HTR-8/SVneo (cell line): ENCODE measurements around the gene OR7G3.

Source experiments
- DNase-seq: peaks from one replicate; pipeline ENCODE4 v3.0.0; 2011; ENCODE audit warnings: low spot score, mixed read lengths; ENCODE audit not compliant: insufficient read length
- FAIRE-seq: peaks from 2 replicates; lab custom pipeline; 2011; peaks lifted over from hg19 to GRCh38; lab: Jason Lieb, UNC

OR7G3 gene

GRCh38 chr19:9126900-9127405 is at the start of gene OR7G3:
OR7G3 (minus strand) TSS chr19:9126950; CDS start chr19:9126950, 0 bp downstream.
- DNase-seq: no peak
- FAIRE-seq: no peak

GRCh38 chr19:9175326-9175725 is 48.6 kb upstream of the OR7G3 start:
- FAIRE-seq (no peak), DNase-seq (no peak)

GRCh38 chr19:9171393-9171991 is 44.7 kb upstream of the OR7G3 start:
- FAIRE-seq: no peak
- DNase-seq: no peak

GRCh38 chr19:9166846-9167245 is 40.1 kb upstream of the OR7G3 start:
- DNase-seq (no peak), FAIRE-seq (no peak)

GRCh38 chr19:9165261-9165660 is 38.5 kb upstream of the OR7G3 start:
- FAIRE-seq: no peak

GRCh38 chr19:9161427-9161826 is 34.7 kb upstream of the OR7G3 start:
- no peak for DNase-seq
- no peak for FAIRE-seq

More at GRCh38 chr19:9165261-9165660, 38.5 kb upstream of the OR7G3 start:
- no peak for DNase-seq

- DNase-seq: no peak
- peak; percentile 28 for FAIRE-seq
Measured at GRCh38 chr19:9159891-9160290, 33.1 kb upstream of the OR7G3 start.

- DNase-seq (no peak), FAIRE-seq (no peak)
Measured at GRCh38 chr19:9156304-9156703, 29.6 kb upstream of the OR7G3 start.

- FAIRE-seq (no peak), DNase-seq (no peak)
Measured at GRCh38 chr19:9155591-9155990, 28.8 kb upstream of the OR7G3 start.

GRCh38 chr19:9151367-9151766 is 24.6 kb upstream of the OR7G3 start:
- DNase-seq (no peak), FAIRE-seq (no peak)

GRCh38 chr19:9150650-9151049 is 23.9 kb upstream of the OR7G3 start:
- FAIRE-seq: no peak

GRCh38 chr19:9149997-9150396 is 23.2 kb upstream of the OR7G3 start:
- DNase-seq: no peak
- FAIRE-seq: no peak

More at GRCh38 chr19:9150650-9151049, 23.9 kb upstream of the OR7G3 start:
- DNase-seq: no peak

GRCh38 chr19:9148697-9149096 is 21.9 kb upstream of the OR7G3 start:
- DNase-seq: no peak
- no peak for FAIRE-seq

- DNase-seq (no peak), FAIRE-seq (no peak)
Measured at GRCh38 chr19:9146882-9147281, 20.1 kb upstream of the OR7G3 start.

GRCh38 chr19:9144920-9145319 is 18.2 kb upstream of the OR7G3 start:
- no peak for DNase-seq
- FAIRE-seq: no peak

- DNase-seq (peak; percentile 89), FAIRE-seq (peak; percentile 16)
Measured at GRCh38 chr19:9140159-9140874, 13.6 kb upstream of the OR7G3 start, which contains the start of gene ZNF317. ZNF317 (plus strand) TSS chr19:9140397; CDS start chr19:9156017, 15,620 bp downstream.

- no peak for FAIRE-seq
- DNase-seq: no peak
Measured at GRCh38 chr19:9139609-9140158, 12.9 kb upstream of the OR7G3 start.

- FAIRE-seq: peak; percentile 33
- DNase-seq: peak; percentile 23
Measured at GRCh38 chr19:9132422-9132821, 5.7 kb upstream of the OR7G3 start.

GRCh38 chr19:9130965-9131364 is 4.2 kb upstream of the OR7G3 start:
- FAIRE-seq (no peak), DNase-seq (no peak)

- FAIRE-seq (no peak), DNase-seq (peak; percentile 72)
Measured at GRCh38 chr19:9128171-9128570, 1.4 kb upstream of the OR7G3 start.

- DNase-seq (no peak), FAIRE-seq (no peak)
Measured at GRCh38 chr19:9116547-9116946, 10.2 kb downstream of the OR7G3 start.
